Stimulated activated CD4-positive, alpha-beta T cell treated with anti-CD3 and anti-CD28 coated beads, Interleukin-2, amount 100 ng/mL, for 24 hours (primary cell): Measurements from ENCODE around the gene UPK1B.
"Not testable (repeated sequence)": the region's sequence is repeated elsewhere in the genome, so short reads cannot be mapped to it uniquely, and the experiment has no call there.

Source experiments
- DNase-seq, 2 donors: peaks; one replicate each; pipeline ENCODE4 v3.0.0-alpha.2; 2020

UPK1B gene

GRCh38 chr3:119173325-119173724 is at the start of gene UPK1B:
Gene UPK1B (plus strand): TSS chr3:119173598. CDS start chr3:119186742, 13,144 bp downstream.
- DNase-seq, result no peak

- DNase-seq, result no peak
These were observed 48.1 kb upstream of the UPK1B start for GRCh38 chr3:119125342-119125741.

GRCh38 chr3:119125742-119126504 is 47.5 kb upstream of the UPK1B start:
- DNase-seq, result no peak

- not testable (repeated sequence) for DNase-seq
These were observed 43.1 kb upstream of the UPK1B start for GRCh38 chr3:119130291-119130690.

GRCh38 chr3:119132291-119132690 is 41.1 kb upstream of the UPK1B start:
- not testable (repeated sequence) for DNase-seq

GRCh38 chr3:119139360-119139759 is 34.0 kb upstream of the UPK1B start:
- DNase-seq, result not testable (repeated sequence)

- DNase-seq, result no peak
These were observed 32.9 kb upstream of the UPK1B start for GRCh38 chr3:119140466-119140865.

- no peak for DNase-seq
These were observed 28.3 kb upstream of the UPK1B start for GRCh38 chr3:119145128-119145499.

GRCh38 chr3:119145500-119146167 is 27.8 kb upstream of the UPK1B start, which contains the start of gene TEX55:
Gene TEX55 (plus strand): TSS chr3:119146165. CDS start chr3:119146190, 25 bp downstream.
- no peak for DNase-seq

GRCh38 chr3:119146578-119147375 is 26.6 kb upstream of the UPK1B start:
- DNase-seq, result no peak

GRCh38 chr3:119147494-119147893 is 25.9 kb upstream of the UPK1B start:
- DNase-seq, result no peak

GRCh38 chr3:119148493-119149180 is 24.8 kb upstream of the UPK1B start:
- no peak for DNase-seq

GRCh38 chr3:119149484-119149883 is 23.9 kb upstream of the UPK1B start:
- DNase-seq, result no peak

- DNase-seq, result no peak
These were observed 16.5 kb upstream of the UPK1B start for GRCh38 chr3:119156868-119157267.

- no peak for DNase-seq
These were observed 15.4 kb upstream of the UPK1B start for GRCh38 chr3:119157971-119158370.

- DNase-seq, result no peak
These were observed 13.0 kb upstream of the UPK1B start for GRCh38 chr3:119160361-119160760.

GRCh38 chr3:119160815-119161214 is 12.6 kb upstream of the UPK1B start:
- no peak for DNase-seq

GRCh38 chr3:119161240-119161639 is 12.2 kb upstream of the UPK1B start:
- no peak for DNase-seq

- DNase-seq, result not testable (repeated sequence)
These were observed 8.7 kb upstream of the UPK1B start for GRCh38 chr3:119164745-119165144.

GRCh38 chr3:119170821-119171220 is 2.6 kb upstream of the UPK1B start:
- no peak for DNase-seq

- no peak for DNase-seq
These were observed 2.7 kb downstream of the UPK1B start for GRCh38 chr3:119175872-119176756.

GRCh38 chr3:119176778-119177177 is 3.4 kb downstream of the UPK1B start:
- DNase-seq, result no peak
